Esophagus squamous epithelium (tissue), 4 donors: Measurements from ENCODE around the gene NPSR1.

Experiments used
- POLR2A ChIP-seq, 4 donors: fragments of 450-650 bp; IDR thresholded peaks; one replicate each; pipeline ENCODE4 v1.6.1; 2017; ENCODE audit warnings: antibody characterized with exemption in 4 of 4, mild to moderate bottlenecking in 4 of 4, moderate library complexity in 3 of 4
- TF ChIP-seq, protein P1 (sequence below), 6 experiments: fragments of 450-650 bp in 4 of 6; fragments of 200-600 bp in 2 of 6; sonication (generic) in 2 of 6; IDR thresholded peaks; one replicate each; pipeline ENCODE4 v1.5.1; 2016 to 2019; ENCODE audit warnings: antibody characterized with exemption in 6 of 6, mild to moderate bottlenecking in 4 of 6, moderate library complexity in 4 of 6

DNA sequence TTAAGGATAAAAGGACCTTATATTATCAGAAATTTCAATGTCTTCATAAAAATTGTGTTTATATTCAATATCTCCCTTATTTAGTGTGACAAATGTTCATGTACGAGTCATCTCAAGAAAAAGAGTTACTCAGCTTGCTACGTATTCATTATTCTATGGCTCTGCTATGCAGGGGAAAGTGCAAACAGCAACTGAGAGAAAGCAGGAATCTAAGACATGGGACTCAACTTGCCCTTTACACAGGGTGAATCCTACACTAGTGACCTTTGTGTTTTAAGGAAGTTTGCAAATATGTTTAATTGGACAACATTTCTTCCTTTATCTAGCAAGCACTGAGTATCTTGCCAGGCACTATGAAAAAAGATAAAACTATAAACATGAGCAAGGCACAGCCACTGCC lies 104.7 kb downstream of the NPSR1 start:
- TF ChIP-seq, protein P1, sequence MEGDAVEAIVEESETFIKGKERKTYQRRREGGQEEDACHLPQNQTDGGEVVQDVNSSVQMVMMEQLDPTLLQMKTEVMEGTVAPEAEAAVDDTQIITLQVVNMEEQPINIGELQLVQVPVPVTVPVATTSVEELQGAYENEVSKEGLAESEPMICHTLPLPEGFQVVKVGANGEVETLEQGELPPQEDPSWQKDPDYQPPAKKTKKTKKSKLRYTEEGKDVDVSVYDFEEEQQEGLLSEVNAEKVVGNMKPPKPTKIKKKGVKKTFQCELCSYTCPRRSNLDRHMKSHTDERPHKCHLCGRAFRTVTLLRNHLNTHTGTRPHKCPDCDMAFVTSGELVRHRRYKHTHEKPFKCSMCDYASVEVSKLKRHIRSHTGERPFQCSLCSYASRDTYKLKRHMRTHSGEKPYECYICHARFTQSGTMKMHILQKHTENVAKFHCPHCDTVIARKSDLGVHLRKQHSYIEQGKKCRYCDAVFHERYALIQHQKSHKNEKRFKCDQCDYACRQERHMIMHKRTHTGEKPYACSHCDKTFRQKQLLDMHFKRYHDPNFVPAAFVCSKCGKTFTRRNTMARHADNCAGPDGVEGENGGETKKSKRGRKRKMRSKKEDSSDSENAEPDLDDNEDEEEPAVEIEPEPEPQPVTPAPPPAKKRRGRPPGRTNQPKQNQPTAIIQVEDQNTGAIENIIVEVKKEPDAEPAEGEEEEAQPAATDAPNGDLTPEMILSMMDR (IDR thresholded peaks at IDR 0.05) = no peak
- TF ChIP-seq POLR2A (IDR thresholded peaks at IDR 0.05) = no peak
